ENCODE results near the gene GDPD3.

- no peak for TF ChIP-seq CTCF (optimal IDR thresholded peaks at IDR 0.05 in 1 of 3, IDR thresholded peaks at IDR 0.05 in 1 of 3, conservative IDR thresholded peaks at IDR 0.05 in 1 of 3; ENCODE audit: extremely low read depth in 1 of 3, insufficient read depth in 2 of 3, low read length in 3 of 3)
- no peak for TF ChIP-seq EZH2 (IDR thresholded peaks at IDR 0.05; ENCODE audit: low read length)
Observed at GRCh38 chr16:30085820-30086219, 27.5 kb downstream of the GDPD3 start.

Measured in keratinocyte (primary cell).